LNCaP clone FGC (cell line): ENCODE data around the gene FRAT1.
A peak's percentile ranks its signal among the peaks of the same experiment; 100 is the strongest.

ENCODE experiments used
- DNase-seq: peaks from one replicate; pipeline ENCODE4 v3.0.0-alpha.2; 2011; ENCODE audit warnings: low read depth
- H3K4me3 ChIP-seq: 2 replicates; pipeline ENCODE4 v1.5.1; 2011; ENCODE audit warnings: mild to moderate bottlenecking, low read depth, low read length, control low read depth
- CTCF ChIP-seq: IDR thresholded peaks from 2 replicates; pipeline ENCODE4 v1.5.1; 2012; ENCODE audit warnings: mild to moderate bottlenecking; ENCODE audit not compliant: control insufficient read depth, insufficient read depth; ENCODE audit errors: extremely low read depth

Gene FRAT1

GRCh38 chr10:97321804-97322190, 2.7 kb downstream of the FRAT1 start:
- no peak overlapping the region for H3K4me3 ChIP-seq
- no peak for DNase-seq
- TF ChIP-seq CTCF: no peak

GRCh38 chr10:97323501-97323900, 4.4 kb downstream of the FRAT1 start:
- TF ChIP-seq CTCF: no peak
- no peak for DNase-seq
- no peak overlapping the region for H3K4me3 ChIP-seq

GRCh38 chr10:97325754-97326153, 6.7 kb downstream of the FRAT1 start:
- no peak overlapping the region for H3K4me3 ChIP-seq
- no peak for TF ChIP-seq CTCF
- no peak for DNase-seq

- H3K4me3 ChIP-seq: no peak overlapping the region
- TF ChIP-seq CTCF: no peak
- peak; percentile 76 for DNase-seq
These were observed 8.6 kb downstream of the FRAT1 start for GRCh38 chr10:97327348-97328294.

- H3K4me3 ChIP-seq: no peak overlapping the region
- no peak for TF ChIP-seq CTCF
- DNase-seq: no peak
These were observed 9.8 kb downstream of the FRAT1 start for GRCh38 chr10:97328646-97329453.

GRCh38 chr10:97329766-97330165, 10.7 kb downstream of the FRAT1 start:
- no peak for DNase-seq
- H3K4me3 ChIP-seq: no peak overlapping the region
- no peak for TF ChIP-seq CTCF
